Measurements from ENCODE around the gene ZNF385B.

Gene ZNF385B

DNA sequence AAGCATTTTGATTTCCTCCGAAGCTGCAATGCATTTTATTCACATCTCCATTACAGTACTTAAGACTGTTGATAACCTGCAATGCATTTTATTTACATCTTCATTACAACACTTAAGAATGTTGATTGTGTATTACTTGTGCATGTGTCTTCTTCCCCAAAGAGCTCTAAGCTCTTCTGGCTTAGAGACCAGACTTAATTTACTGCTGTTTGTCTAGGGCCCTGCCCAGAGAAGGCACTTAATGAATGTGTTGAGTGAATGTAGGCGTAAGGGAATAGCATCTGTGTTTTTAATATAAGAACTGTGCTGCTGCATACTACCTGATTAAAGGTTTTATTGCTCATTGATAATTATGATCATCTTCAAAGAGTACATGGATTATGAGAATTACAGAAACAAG is 295.6 kb downstream of the ZNF385B start:
- Histone ChIP-seq H3K27me3 (ENCODE audit: low read length) (no peaks in the 10 kb centered on the region), H4K20me1 (ENCODE audit: low read depth, low read length) (no peaks in the 10 kb centered on the region)

GRCh38 chr2:179562330-179562885 is 299.0 kb downstream of the ZNF385B start:
- no peak overlapping the region for H3K4me2 ChIP-seq (ENCODE audit: low read depth, low read length, poor library complexity, severe bottlenecking)
- H3K27ac ChIP-seq (ENCODE audit: low read depth, low read length): no peak overlapping the region

More for the DNA sequence above, 295.6 kb downstream of the ZNF385B start:
- H3K9me3 ChIP-seq (ENCODE audit: insufficient read depth, low read length): no peaks in the 10 kb centered on the region
- H3K27ac ChIP-seq (ENCODE audit: low read depth, low read length): no peak overlapping the region
- no peak overlapping the region for H3K9ac ChIP-seq (ENCODE audit: low read length)
- TF ChIP-seq, protein P1, sequence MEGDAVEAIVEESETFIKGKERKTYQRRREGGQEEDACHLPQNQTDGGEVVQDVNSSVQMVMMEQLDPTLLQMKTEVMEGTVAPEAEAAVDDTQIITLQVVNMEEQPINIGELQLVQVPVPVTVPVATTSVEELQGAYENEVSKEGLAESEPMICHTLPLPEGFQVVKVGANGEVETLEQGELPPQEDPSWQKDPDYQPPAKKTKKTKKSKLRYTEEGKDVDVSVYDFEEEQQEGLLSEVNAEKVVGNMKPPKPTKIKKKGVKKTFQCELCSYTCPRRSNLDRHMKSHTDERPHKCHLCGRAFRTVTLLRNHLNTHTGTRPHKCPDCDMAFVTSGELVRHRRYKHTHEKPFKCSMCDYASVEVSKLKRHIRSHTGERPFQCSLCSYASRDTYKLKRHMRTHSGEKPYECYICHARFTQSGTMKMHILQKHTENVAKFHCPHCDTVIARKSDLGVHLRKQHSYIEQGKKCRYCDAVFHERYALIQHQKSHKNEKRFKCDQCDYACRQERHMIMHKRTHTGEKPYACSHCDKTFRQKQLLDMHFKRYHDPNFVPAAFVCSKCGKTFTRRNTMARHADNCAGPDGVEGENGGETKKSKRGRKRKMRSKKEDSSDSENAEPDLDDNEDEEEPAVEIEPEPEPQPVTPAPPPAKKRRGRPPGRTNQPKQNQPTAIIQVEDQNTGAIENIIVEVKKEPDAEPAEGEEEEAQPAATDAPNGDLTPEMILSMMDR (IDR thresholded peaks at IDR 0.05; ENCODE audit: insufficient read depth, low read length, poor library complexity, severe bottlenecking): no peak
- no peak for TF ChIP-seq EZH2phosphoT487 (conservative IDR thresholded peaks at IDR 0.05; ENCODE audit: low read length)
- H3K4me2 ChIP-seq (ENCODE audit: low read depth, low read length, poor library complexity, severe bottlenecking): no peak overlapping the region
- H2AFZ ChIP-seq (ENCODE audit: low read depth, low read length, severe bottlenecking): no peak overlapping the region
- H3K9me2 ChIP-seq (replicated peaks; ENCODE audit: insufficient read depth, low read length): no peaks in the 10 kb centered on the region
- H3F3A ChIP-seq (ENCODE audit: insufficient read depth): no peaks in the 10 kb centered on the region
- H3K79me2 ChIP-seq (ENCODE audit: insufficient read depth, low read length): no peaks in the 10 kb centered on the region
- H3K4me3 ChIP-seq (ENCODE audit: insufficient read depth, low read length, poor library complexity, severe bottlenecking): no peak overlapping the region
- no peaks in the 10 kb centered on the region for H3K36me3 ChIP-seq (ENCODE audit: low read length)

DNA sequence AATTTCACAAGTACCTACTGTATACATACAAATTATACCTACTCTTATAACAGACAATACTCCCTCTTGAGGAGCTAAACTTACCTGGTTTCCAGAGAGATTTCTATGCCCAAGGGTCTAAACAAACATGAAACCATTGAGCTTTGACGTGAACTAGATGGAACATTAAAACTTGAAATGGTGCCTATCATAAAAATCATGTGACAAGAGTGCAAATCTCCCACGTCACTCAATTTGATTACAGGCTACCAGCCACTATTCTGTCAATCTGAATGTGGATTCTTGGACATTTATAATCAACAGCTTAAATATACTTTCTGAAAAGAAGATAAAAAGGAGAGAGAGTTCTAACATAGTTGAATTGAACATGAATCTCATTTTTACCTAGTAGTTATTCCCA is 299.7 kb downstream of the ZNF385B start:
- Histone ChIP-seq H3K79me2 (ENCODE audit: insufficient read depth, low read length) (no peaks in the 10 kb centered on the region), H3K27ac (ENCODE audit: low read depth, low read length) (no peak overlapping the region), H3K9ac (ENCODE audit: low read length) (no peak overlapping the region), H3K9me2 (replicated peaks; ENCODE audit: insufficient read depth, low read length) (no peaks in the 10 kb centered on the region), H4K20me1 (ENCODE audit: low read depth, low read length) (no peaks in the 10 kb centered on the region), H3K4me3 (ENCODE audit: insufficient read depth, low read length, poor library complexity, severe bottlenecking) (no peak overlapping the region), H3K9me3 (ENCODE audit: insufficient read depth, low read length) (no peaks in the 10 kb centered on the region), H3K4me2 (ENCODE audit: low read depth, low read length, poor library complexity, severe bottlenecking) (no peak overlapping the region), H2AFZ (ENCODE audit: low read depth, low read length, severe bottlenecking) (no peak overlapping the region), H3K36me3 (ENCODE audit: low read length) (no peaks in the 10 kb centered on the region), H3K27me3 (ENCODE audit: low read length) (no peaks in the 10 kb centered on the region), H3F3A (ENCODE audit: insufficient read depth) (no peaks in the 10 kb centered on the region)
- TF ChIP-seq EZH2phosphoT487 (conservative IDR thresholded peaks at IDR 0.05; ENCODE audit: low read length): no peak
- TF ChIP-seq, protein P1 (IDR thresholded peaks at IDR 0.05; ENCODE audit: insufficient read depth, low read length, poor library complexity, severe bottlenecking): no peak

More at GRCh38 chr2:179562330-179562885, 299.0 kb downstream of the ZNF385B start:
- Histone ChIP-seq H3K36me3 (ENCODE audit: low read length) (no peaks in the 10 kb centered on the region), H3K27me3 (ENCODE audit: low read length) (no peaks in the 10 kb centered on the region), H3K9me2 (replicated peaks; ENCODE audit: insufficient read depth, low read length) (no peaks in the 10 kb centered on the region), H3K4me3 (ENCODE audit: insufficient read depth, low read length, poor library complexity, severe bottlenecking) (no peak overlapping the region), H2AFZ (ENCODE audit: low read depth, low read length, severe bottlenecking) (no peak overlapping the region), H3K9me3 (ENCODE audit: insufficient read depth, low read length) (no peaks in the 10 kb centered on the region), H3K79me2 (ENCODE audit: insufficient read depth, low read length) (no peaks in the 10 kb centered on the region), H3K9ac (ENCODE audit: low read length) (no peak overlapping the region), H3F3A (ENCODE audit: insufficient read depth) (no peaks in the 10 kb centered on the region), H4K20me1 (ENCODE audit: low read depth, low read length) (no peaks in the 10 kb centered on the region)
- TF ChIP-seq EZH2phosphoT487 (conservative IDR thresholded peaks at IDR 0.05; ENCODE audit: low read length): no peak
- TF ChIP-seq, protein P1 (IDR thresholded peaks at IDR 0.05; ENCODE audit: insufficient read depth, low read length, poor library complexity, severe bottlenecking): no peak
